Colon (tissue), 2 donors: ENCODE measurements around the gene RBM3.

Experiments used
- FAIRE-seq: peaks from 2 replicates; lab custom pipeline; 2012; peaks lifted over from hg19 to GRCh38; lab: Jason Lieb, UNC
- donor health status: control.
- donor health status: control.

Gene RBM3

GRCh38 chrX:48626401-48627298 lies 52.4 kb downstream of the RBM3 start:
- FAIRE-seq, result no peak
